Ammon's horn (tissue), 1 donor: ENCODE data around the gene SIMC1.
"Not testable (repeated sequence)": the region's sequence is repeated elsewhere in the genome, so short reads cannot be mapped to it uniquely, and the experiment has no call there.

Experiments
- DNase-seq: peaks from one replicate; pipeline ENCODE4 v3.0.0-alpha.2; 2016; ENCODE audit warnings: low spot score

Gene SIMC1

DNA sequence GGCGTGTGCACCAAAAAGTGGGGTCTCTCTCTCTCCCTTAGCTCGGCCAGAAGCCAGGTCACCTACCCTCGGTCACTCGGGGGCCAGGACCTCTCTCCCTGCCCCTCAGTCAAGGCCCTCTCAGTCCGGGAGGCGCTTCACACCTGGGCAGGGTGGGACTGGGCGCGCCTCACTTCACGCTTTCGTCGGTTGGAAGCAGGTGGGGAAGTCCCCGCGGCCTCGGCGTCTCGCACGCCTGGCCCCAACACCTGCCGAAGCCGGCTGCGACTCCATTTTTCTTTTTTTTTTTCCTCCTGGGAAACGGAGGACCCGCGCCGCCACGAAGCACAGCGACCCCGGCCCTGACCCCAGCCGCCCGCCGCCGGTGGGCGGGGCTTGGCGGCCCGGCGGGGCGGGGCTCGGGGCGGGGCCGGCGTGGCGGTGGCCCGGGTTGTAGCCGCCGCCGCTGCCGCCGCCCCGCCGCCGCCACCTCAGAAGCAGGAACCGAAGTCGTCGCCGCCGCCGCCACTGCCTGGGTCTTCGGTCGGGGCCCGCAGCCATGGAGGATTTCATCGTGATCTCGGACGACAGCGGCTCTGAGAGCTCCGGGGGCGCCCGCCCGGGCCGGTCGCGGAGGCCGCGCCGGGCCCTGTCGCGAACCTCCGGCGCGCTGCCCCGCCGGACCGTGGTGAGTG, at the start of gene SIMC1:
TSS of gene SIMC1 (plus strand) at position 454 of the 674 bp plus-strand sequence. CDS start at position 539, 85 bp downstream.
- DNase-seq: peak; percentile 5

DNA sequence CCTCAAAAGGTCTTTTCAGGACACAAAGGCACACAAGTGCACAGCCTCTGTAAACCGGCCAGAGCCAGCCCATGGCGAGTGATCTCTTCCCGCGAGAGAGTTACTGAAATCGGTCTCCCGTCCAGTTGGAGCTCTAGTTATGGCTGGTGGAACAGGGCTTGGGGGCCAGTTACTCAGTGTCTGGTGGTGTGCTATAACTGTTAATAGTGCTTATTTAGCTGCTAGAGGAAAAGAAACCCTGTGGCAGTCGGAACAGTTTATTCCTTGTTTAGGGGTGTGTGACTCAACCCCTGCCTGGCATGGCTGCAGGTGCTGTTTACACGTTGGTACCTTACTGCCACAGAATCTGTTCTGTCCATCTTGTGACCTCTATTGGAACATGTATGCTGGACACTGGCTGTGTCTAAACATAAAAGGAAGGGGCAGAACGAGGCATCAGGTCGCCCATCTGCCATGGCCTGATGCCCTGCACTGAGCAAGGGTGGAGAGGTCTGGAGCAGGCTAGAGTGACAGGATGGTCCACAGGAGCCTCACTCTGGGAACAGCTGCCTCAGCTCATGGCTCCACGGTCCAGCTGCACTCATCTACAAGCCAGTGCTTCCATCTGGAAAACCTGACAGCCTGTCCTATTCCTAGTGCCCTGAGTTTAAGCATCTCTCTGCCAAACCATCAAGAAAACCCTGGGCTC, 49.6 kb upstream of the SIMC1 start:
- DNase-seq: no peak

DNA sequence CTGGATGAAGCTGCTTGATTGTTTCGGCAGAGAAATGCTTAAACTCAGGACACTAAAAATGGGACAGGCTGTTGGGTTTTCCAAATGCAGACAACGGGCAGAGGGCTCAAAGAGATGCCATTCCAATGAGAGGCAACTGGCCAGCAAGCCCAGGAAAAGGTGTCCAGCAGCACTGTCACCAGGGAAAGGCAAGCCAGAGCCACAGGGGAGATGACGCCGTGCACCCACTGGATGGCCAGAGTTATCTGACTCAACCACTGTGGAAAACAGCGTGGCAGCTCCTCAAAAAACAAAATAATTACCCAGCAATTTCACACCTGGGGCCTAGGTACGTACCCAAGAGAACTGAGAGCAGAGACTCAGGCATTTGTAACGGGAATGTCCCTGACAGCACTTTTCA, 48.4 kb upstream of the SIMC1 start:
- DNase-seq: no peak

DNA sequence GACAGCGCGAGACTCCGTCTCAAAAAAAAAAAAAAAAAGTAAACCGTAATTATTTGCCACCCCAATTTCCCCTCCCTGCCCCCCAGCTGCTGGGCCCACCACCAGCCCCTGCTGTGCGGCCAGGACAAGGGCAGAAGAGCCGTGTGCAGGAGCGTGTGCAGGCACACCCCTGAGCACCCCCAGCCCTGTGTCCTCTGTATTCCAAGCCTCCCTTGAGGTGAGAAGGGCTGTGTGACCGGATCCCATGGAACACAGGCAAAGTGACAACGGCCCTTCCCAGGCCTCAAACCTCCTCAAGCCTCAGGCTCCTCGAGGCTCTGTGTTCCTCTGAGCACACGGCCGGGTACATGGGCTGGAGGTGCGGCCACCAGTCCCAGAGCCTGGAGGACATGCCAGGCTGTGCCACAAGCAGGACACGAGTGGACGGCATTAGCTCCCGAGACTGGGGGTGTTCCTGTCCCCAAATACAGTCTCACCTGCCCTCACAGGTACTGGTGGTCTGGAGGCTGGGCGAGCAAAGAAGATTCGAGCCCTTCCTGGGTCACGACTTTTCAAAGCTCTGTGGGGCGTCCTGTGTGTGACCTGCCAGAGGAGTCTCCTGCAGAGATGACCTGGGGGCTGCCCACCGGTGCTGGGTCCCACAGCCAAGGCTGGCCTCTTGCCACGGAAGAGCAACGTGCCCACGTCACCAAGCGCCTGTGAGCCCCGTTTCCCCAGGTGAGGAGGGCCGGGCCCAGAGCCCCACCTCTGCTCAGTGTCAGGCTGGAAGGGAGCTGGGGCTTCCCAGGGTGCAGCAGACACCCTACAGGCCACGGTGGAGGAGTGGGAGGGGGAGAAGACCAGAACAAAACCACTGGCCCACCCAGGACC, 47.1 kb upstream of the SIMC1 start:
- no peak for DNase-seq

DNA sequence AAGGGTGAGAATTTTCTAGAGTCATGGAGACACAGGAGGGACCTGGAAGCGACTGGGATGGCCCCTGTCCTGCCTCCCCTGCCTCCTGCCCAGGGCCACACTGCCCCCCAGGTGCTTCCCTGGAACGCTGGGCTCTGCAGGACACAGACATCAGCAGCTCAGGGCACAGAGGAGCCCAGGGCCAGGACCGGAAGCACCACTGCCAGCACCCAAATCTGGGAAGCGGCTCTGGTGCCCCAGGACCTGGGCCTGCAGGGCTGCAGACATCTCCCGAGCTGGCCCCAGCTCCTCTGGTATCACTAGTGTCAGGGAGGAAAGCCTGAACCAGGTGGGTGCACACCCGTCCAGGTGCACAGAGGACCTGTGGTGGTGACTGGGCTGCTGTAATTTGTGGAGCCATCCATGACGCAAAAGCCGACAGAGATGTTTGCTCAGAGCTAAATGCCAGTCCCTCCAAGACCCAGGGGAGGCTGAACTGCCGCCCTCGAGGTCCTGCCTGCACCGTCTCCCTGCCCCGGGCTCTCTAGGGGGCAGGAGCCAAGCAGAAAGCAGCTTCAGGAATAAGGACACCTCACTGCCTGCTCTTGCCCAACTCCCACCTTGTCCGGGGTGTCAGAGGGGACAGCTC, 46.0 kb upstream of the SIMC1 start:
- DNase-seq: no peak

DNA sequence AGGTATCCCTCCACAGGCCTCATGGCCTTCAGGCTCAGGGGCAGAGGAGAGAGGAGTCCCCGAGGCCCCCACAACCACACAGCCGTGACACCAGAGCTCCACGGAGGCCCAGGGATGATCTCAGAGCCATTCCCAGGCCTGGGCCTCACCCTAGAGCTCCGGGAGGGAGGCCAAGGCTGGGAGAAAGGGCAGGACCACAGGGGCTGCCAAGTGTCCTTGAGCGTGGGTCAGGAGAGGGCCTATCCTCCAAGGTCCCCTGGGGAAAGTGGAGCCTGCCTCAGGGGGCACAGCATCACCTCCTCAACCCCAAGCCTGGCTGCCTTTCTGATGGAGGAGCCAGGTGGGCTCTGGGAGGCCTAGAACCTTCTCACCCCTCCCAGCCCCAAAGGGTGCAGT, 45.5 kb upstream of the SIMC1 start:
- not testable (repeated sequence) for DNase-seq

DNA sequence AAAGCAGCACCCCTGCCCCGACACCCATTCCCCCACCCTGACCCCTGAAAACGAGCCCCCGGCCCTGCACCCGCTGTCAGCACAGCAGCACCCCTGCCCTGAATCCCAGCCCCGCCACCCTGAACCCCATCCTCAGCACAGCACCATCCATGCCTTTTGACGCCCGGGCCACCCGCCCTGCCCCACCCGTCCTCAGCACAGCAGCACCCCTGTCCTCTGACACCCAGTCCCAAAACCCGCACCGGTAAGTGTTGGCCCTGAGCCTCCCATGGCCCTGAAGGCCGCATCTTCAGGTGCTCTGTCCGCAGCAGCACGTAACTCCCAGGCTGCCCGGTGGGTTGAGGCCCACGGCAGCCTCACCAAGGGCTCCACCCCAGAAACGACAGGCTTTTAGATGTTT, 44.6 kb upstream of the SIMC1 start:
- not testable (repeated sequence) for DNase-seq

DNA sequence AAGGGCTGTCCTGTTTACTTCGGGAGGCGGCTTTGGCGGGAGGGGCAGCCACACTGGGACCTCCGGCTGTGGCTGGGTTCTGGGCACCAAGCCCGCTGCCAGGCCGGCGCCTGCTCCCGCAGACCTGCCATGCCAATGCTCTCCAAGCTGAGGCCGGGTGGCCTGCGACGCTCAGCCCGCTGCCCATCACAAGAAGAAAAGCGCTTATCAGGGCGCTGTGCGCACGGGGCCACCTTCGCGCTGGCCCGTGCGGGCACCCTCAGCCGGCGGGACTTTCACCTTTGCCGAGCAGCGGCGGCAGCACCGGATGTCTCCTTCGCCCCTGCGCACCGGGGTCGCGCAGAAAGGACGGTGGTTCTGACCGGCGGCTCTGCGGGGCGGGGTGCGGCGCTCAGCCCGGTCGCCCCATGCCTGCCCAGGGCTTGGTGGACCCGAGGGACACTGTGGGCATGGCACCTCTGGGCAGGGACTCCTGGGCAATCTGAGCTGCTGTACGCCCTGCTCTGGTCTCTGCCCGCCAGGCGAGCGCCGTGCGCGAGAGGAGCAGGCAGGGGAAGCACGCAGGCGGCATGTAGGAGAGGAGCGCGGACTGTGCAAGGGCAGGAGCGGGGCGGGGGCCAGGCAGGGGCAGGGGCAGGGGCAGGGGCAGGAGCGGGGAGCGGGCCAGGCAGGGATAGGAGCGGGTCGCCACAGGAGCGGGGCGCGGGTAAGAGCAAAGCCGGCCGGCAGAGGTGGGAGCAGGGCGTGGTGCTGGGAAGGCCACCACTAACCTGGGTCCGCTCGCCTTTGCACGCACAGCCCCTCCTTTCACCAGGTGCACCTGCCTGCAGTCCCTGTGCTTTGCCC, 43.8 kb upstream of the SIMC1 start:
- DNase-seq: not testable (repeated sequence)

DNA sequence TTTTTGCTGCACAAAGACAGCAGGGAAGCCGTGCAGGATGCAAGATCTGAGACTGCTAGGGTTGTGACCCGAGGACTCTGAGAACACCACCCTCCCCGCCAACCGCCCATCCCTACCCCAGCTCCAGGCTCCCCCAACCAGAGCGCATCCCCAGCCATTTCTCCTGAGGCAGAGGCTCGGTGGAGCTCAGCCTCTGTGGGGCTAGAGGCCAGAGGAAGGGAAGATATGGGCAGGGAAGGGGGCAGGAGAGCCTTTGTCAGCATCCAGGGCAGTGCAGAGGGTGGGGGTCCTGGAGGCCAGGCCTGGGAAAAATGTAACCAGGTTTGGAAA, 43.2 kb upstream of the SIMC1 start:
- not testable (repeated sequence) for DNase-seq

DNA sequence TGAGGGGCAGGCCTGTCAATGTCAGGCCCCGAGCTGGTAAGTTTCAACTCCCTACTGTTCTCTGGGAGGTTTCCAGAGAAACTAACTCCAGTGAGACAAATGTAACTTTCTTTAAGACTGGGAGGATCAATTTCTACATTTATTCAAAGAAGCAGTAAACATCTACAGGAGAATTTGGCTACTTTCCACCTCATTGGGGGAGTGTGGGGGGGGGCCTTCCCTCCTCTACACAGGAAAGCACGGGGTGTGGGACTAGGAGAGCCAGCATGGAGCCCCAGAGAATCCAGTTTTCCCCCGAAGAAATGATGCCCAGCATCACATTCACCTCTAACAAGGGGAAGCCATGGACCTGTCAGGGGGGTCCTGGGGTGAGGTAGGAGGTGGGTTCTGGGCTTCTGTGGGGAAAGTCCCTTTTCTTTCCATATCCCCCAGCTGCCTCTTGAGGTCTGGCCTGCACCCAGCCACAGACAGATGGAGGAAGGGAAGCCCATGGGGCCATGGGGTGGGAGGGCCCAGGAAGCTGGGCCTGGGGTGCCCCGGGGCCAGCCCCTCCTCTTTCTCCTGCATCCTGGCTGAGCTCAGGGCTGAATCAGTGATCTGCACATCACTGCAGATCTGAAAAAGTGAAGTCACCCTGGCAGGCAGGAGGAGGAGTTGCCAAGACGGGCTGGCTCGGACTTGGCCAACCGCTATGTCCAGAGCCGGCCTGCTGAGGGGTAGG, 42.6 kb upstream of the SIMC1 start:
- DNase-seq: not testable (repeated sequence)

DNA sequence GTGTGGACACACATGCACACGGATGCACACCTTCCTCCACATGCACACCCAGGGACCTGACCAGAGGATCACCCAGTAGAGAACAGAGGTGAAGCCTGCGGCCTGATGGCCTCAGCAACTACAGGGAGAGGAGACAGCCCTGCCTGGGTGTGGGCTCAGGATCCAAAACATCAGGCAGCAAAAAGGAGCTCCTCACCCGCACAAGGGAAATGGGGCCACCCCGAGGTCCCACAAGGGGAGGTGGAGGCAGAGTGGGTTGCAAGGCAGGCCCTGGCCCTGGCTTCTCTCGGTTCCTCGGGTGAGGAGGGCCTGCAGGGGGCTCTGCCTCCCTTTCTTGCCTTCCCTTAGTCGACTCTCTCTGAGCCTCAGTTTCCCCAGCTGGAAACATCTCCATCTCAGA, 41.4 kb upstream of the SIMC1 start:
- not testable (repeated sequence) for DNase-seq

DNA sequence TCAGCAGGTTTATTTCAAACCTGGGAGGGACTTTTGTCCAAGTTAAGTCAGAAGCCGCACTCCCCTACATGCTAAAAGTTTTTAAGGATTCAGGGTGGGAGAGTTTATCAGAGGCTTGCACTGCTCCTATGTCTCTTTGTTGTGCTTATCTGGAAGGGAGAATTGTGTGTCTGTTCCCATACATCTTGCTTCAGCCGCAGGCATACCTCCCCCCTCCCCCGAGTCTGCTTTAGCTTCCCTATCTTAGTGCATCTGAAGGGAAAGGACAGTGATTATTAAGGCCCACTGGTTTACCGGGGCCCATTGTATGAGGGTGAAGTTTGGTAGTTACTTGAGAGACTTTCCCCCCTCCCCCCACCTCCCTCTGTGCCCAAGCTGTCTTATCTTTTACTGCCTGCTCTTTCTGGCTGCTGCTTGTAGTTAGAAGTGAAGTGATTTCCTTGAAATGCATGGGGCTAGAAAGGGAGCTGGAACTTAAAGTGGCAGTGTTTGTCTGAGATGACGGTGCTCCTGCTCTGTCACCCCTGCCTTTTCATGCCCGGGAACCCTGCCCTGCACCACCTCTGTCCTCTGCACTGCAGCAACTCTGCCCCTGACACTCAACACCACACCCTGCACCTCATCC, 40.9 kb upstream of the SIMC1 start:
- DNase-seq: not testable (repeated sequence)

DNA sequence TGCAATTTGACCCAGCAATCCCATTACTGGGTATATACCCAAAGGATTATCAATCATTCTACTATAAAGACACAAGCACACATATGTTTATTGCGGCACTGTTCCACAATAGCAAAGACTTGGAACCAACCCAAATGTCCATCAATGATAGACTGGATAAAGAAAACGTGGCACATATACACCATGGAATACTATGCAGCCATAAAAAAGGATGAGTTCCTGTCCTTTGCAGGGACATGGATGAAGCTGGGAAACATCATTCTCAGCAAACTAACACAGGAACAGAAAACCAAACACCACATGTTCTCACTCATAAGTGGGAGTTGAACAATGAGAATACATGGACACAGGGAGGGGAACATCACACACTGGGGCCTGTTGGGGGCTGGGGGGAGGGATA, 39.9 kb upstream of the SIMC1 start:
- DNase-seq: not testable (repeated sequence)

DNA sequence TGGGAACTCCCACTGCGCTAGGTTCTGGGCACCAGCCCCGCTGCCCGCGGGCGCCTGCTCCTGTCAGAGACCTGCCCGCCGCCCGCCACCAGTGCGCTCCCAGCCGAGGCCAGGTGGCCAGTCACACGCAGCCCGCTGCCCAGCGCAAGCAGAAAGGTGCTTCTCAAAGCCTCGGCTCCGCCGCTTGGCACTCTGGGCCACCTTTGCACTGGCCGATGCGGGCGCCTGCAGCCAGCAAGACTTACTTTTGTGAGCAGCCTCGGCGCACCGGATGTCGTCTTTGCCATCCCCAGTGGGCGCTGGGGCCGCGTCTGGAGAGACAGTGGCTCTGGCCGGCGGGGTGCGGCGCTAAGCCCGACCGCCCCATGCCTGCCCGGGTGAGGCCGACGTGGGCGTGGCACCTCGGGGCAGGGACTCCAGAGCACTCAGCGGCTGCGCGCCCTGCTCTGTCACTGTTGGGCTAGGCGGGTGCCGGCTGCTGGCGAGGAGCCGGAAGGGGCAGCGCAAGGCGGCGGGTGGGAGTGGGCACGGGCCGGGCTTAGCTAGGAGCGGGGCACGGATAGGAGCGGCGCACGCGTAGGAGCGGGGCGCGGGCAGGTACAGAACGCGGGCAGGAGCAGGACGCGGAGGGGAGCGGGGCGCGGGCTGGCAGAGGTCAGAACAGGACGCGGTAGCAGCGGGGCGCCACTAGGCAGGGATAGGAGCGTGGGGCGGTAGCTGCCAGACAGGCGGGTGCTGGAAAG, 39.1 kb upstream of the SIMC1 start:
- not testable (repeated sequence) for DNase-seq

DNA sequence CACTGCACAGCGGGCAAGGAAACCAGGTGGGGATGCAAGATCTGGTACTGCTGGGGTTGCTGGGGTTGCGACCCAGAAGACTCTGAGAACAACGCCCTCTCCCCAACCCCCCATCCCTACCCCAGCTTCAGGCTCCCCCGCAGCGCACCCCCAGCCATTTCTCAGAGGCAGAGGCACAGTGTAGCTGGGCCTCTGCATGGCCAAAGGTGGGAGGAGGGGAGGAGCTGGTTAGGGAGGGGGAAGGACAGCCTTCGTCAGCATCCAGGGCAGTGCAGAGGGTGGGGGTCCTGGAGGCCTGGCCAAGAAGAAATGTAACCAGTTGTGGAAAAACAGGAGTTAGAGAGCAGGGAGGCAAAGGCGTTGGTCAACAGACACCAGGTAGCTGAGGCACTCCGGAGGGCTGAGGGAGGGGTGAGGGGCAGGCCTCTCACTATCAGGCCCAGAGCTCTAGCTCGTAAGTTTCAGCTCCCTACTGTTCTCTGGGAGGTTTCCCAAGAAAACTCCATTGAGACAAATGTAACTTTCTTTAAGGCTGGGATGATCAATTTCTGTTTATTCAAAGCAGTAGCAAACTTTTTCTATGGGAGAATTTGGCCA, 38.3 kb upstream of the SIMC1 start:
- DNase-seq: not testable (repeated sequence)

DNA sequence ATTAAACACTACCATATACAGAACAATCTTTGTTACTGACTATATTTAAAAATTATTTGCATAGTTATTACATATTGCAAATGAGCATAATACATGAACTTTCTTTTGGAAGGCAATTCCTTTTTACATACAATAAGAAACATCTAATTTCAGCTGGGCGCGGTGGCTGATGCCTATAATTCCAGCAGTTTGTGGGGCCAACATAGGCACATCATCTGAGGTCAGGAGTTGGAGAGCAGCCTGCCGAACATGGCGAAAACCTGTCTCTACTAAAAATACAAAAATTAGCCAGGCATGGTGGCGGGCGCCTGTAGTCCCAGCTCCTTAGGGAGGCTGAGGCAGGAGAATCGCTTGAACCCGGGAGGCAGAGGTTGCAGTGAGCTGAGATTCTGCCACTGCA, 36.4 kb upstream of the SIMC1 start:
- no peak for DNase-seq

DNA sequence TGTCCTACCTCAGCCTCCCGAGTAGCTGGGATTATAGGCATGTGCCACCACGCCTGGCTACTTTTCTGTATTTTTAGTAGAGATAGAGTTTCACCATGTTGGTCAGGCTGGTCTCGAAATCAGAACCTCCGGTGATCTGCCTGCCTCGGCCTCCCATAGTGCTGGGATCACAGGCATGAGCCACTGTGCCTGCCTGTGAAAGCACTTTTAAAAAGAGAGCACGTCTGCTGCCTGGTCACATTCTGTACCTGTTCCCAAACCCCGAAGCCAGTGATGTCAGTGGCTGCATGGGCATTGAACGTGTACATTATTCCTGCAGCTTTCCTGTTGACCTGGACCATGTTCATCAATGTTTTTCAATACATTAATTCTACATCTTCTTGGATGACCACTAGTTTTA, 35.1 kb upstream of the SIMC1 start:
- DNase-seq: no peak

DNA sequence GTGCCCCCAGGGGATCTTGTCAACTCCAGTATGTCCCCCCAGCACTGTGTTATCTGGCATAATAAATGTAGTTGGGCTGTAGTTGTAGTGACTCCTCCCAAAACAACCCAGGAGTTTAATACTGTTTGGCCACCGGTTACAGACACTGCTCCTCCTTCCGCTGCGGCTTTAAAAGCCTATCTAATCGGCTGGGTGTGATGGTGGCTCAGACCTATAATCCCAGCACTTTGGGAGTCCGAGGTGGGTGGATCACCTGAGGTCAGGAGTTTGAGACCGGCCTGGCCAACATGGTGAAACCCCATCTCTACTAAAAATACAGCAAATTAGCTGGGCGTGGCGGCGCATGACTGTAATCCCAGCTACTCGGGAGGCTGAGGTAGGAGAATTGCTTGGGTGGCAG, 34.7 kb upstream of the SIMC1 start:
- DNase-seq: not testable (repeated sequence)

DNA sequence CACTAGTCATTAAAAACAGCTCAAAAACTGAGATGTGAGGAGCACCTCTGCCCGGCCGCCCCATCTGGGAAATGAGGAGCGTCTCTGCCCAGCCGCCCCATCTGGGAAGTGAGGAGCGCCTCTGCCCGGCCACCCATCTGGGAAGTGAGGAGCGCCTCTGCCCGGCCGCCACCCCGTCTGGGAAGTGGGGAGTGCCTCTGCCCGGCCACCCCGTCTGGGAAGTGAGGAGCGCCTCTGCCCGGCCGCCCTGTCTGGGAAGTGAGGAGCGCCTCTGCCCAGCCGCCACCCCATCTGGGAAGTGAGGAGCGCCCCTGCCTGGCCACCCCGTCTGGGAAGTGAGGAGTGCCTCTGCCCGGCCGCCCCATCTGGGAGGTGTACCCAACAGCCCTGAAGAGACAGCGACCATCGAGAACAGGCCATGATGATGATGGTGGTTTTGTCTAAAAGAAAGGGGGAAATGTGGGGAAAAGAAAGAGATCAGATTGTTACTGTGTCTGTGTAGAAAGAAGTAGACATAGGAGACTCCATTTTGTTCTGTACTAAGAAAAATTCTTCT, 23.7 kb upstream of the SIMC1 start:
- not testable (repeated sequence) for DNase-seq
